Activated CD4-positive, CD25-positive, alpha-beta regulatory T cell (primary cell): Measurements from ENCODE around the gene CHCHD4.

Experiments used
- DNase-seq, 4 experiments: peaks; one replicate each; lab custom pipeline; 2025; lab: John Stamatoyannopoulos, UW

CHCHD4 gene

GRCh38 chr3:14148041-14148985 is 23.6 kb upstream of the CHCHD4 start:
- no peak for DNase-seq

GRCh38 chr3:14147617-14148016 is 22.9 kb upstream of the CHCHD4 start:
- DNase-seq: no peak

DNA sequence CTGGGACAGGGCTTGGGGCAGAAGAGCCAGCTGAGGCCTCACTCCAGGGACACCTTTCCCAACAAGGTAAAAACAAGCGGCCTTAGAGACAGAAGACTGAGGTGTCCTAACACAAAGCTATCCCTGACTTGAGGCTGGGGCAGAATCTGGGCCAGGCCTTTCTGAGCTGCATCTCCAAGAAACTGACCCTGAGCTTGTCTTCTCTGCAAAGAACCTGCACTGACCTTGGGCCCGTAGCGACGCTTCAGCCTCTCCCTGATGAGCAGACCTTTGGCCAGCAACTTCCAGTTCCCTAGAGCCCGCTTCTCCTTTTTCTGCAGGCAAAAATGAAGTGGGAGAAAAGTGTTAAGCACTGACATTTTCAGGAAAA is 22.4 kb upstream of the CHCHD4 start:
- no peak for DNase-seq

GRCh38 chr3:14146381-14147065 is 21.9 kb upstream of the CHCHD4 start:
- no peak for DNase-seq

DNA sequence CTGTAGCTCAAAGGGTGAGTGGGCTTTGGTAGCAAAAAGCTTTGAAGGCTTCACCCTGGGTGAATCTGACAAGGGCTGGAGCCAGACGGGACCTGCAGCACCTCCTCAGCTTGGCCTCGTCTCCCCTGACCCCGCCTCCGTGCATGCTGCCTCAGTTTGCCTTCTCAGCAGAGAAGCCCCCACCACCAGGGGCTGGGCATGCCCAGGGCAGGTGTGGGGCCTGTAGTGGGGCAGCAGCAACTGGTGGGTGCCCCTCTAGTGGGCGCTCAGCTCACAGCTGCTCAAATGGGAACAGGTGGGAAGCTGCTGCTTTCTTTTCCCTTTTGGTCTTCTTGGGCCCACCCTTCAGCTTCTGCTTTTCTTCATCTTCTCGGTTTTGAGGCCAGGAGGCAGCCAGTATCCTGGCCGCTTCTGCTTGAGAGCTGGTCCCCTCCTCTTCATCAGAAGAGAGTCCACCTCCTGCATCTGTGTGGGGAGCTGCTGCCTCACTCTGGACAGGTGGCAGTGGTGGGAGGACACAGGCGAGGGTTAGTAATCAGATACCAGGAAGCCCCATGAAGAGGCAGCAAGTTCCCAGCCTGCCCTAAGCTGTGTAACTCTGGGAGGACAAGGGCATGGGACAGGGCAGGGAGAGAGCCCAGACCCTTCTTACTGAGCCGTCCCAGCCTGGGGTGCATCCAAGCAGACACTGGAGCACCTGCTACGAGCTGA is 21.2 kb upstream of the CHCHD4 start:
- DNase-seq: no peak

DNA sequence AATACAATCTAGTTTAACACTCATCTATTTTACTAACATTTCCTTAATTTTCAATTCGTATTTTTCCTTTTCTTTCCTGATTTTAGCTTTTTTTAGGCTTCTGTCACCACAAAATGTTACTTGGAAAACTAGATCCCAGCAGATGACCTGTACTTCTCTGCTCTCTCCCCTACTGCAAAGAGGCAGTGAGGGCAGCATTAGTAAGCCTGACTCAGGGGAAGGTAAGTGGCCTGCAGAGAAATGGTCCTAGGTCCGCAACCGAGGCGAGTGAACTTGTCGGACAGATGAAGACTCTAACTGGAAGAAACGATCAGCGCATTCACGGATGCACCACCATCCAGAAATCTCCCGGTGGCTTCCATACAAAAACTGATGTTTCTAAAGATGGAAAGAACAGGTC is 20.6 kb upstream of the CHCHD4 start:
- DNase-seq: no peak

GRCh38 chr3:14144423-14145075 is 19.9 kb upstream of the CHCHD4 start:
- DNase-seq: peak in 2 of 4 experiments; percentile 33 to 44

GRCh38 chr3:14143271-14144225 is 18.9 kb upstream of the CHCHD4 start:
- no peak for DNase-seq

DNA sequence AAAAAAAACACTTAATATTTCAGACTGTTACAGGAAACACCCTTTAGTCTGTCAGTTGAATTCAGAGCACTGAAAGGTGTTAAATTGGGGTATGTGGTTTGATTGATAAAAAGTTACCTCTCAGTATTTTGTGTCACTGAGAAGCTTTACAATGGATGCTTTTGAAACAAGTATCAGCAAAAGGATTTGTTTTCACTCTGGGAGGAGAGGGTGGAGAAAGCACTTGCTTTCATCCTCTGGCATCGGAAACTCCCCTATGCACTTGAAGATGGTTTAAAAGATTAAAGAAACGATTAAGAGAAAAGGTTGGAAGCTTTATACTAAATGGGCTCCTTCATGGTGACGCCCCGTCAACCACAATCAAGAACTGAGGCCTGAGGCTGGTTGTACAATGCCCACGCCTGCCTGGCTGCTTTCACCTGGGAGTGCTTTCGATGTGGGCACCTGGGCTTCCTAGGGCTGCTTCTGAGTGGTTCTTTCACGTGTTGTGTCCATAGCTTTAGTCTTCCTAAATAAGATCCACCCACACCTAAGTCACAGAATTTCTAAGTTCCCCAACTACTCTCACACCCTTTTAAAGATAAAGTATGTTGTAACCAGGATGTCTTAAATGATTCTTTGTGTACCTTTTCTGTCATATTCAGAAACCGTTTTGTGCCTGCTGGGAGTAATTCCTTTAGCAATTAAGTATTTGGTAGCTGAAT is 18.0 kb upstream of the CHCHD4 start:
- no peak for DNase-seq

DNA sequence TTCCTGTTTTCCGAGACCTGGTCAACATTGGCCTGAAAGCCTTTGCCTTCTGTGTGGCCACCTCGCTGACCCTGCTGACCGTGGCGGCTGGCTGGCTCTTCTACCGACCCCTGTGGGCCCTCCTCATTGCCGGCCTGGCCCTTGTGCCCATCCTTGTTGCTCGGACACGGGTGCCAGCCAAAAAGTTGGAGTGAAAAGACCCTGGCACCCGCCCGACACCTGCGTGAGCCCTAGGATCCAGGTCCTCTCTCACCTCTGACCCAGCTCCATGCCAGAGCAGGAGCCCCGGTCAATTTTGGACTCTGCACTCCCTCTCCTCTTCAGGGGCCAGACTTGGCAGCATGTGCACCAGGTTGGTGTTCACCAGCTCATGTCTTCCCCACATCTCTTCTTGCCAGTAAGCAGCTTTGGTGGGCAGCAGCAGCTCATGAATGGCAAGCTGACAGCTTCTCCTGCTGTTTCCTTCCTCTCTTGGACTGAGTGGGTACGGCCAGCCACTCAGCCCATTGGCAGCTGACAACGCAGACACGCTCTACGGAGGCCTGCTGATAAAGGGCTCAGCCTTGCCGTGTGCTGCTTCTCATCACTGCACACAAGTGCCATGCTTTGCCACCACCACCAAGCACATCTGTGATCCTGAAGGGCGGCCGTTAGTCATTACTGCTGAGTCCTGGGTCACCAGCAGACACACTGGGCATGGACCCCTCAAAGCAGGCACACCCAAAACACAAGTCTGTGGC is 17.1 kb upstream of the CHCHD4 start:
- no peak for DNase-seq

DNA sequence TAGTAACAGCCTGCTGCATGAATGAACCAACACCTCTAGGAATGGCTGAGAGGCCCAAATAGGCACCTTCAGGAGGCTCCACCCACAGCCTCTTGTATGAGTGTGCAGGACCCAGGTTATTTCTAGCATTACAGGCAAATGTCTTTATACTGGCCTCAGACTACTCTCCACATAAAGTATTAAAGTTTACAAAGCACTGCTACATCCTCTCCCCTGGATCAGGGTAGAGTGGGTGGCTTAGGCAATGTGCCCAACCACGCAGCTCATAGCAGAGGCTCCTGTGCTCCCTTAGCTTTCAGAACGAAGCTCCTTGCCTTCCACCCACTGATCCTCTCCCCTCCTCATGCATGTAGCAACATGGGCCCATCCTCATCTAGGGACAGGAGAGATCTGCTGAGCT is 16.5 kb upstream of the CHCHD4 start:
- no peak for DNase-seq

- no peak for DNase-seq
These were observed 16.0 kb upstream of the CHCHD4 start for GRCh38 chr3:14140668-14141067.

GRCh38 chr3:14139771-14140170 is 15.1 kb upstream of the CHCHD4 start:
- no peak for DNase-seq

DNA sequence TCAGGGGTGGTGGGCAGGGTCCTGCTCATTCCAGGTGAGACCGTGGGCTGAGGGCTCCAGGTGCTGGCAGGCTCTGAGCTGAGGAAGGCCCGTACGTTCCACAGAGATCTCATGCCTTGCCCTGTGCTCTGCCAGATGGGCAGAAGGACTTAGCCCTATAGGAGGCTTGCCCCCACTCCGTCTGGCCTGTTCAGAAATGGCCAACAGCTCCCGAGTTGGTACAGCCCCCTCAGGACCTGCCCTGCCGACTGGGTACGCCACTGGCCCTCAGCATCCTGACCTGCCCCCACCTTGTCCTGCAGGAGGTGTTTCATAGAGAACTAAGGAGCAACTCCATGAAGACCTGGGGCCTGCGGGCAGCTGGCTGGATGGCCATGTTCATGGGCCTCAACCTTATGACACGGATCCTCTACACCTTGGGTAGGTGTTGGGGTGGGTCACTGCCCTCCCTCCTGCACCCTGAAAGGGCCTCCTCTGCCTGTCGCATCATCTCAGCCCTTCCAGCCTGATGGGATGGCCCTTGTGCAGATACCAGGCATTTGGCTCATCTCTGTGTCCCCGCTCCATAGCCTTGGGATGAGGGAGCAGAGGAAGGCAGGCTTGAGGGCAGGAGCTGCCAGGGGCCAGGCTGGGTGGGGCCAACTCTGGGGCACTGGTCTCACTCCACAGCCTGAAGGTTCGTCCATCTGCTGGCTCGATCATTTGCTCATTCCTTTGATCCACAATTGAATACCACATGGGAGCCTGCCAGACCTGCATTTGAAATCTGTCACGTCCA is 14.4 kb upstream of the CHCHD4 start:
- no peak for DNase-seq

- DNase-seq: no peak
These were observed 13.6 kb upstream of the CHCHD4 start for GRCh38 chr3:14138109-14138877.

- DNase-seq: no peak
These were observed 12.8 kb upstream of the CHCHD4 start for GRCh38 chr3:14137445-14137844.

DNA sequence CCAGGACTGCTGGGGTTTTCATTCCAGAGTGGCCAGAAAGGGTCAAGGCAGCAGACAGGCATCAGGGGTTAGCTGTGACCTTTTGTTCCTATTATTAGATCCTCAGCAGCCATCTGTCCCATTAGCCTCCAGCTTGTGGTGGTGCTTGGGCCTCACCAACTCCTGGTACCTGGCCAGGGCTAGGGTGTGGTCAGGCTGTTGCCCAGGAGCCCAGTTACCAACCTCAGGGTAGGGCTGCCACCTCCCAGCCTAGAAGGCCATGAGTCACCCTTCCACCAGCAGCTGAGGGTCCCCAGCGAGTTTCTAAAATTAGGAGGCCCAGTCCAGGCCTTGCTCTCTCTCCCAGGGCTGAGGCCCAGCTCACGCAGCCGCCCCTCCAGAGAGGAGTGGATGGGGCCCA is 12.3 kb upstream of the CHCHD4 start:
- no peak for DNase-seq

DNA sequence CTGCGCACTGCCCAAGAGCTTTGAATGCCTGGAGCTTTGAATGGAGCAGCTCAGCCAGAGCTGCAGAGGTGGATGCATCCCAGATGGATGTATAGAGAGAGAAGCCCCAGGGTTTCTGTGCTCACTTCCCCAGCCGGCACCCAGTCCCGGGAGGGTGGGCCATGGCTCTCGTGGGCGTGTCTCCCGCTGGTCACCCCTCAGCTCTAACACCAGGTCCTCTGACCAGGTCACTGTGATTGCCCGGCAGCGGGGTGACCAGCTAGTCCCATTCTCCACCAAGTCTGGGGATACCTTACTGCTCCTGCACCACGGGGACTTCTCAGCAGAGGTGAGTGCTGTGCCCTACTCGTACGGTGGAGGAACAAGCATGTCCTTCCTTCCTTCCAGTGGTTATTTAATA is 10.9 kb upstream of the CHCHD4 start:
- no peak for DNase-seq
